HG03354 (cell line): Measurements from ENCODE around the gene ZDHHC9.
"Not testable (repeated sequence)": the region's sequence is repeated elsewhere in the genome, so short reads cannot be mapped to it uniquely, and the experiment has no call there.

Source experiments
- ATAC-seq: cut with Tn5 transposase; IDR thresholded peaks from one replicate; pipeline ENCODE4 v1.9.1; 2021; ENCODE audit warnings: mild to moderate bottlenecking; ENCODE audit not compliant: unreplicated experiment, poor library complexity, severe bottlenecking

Gene ZDHHC9

DNA sequence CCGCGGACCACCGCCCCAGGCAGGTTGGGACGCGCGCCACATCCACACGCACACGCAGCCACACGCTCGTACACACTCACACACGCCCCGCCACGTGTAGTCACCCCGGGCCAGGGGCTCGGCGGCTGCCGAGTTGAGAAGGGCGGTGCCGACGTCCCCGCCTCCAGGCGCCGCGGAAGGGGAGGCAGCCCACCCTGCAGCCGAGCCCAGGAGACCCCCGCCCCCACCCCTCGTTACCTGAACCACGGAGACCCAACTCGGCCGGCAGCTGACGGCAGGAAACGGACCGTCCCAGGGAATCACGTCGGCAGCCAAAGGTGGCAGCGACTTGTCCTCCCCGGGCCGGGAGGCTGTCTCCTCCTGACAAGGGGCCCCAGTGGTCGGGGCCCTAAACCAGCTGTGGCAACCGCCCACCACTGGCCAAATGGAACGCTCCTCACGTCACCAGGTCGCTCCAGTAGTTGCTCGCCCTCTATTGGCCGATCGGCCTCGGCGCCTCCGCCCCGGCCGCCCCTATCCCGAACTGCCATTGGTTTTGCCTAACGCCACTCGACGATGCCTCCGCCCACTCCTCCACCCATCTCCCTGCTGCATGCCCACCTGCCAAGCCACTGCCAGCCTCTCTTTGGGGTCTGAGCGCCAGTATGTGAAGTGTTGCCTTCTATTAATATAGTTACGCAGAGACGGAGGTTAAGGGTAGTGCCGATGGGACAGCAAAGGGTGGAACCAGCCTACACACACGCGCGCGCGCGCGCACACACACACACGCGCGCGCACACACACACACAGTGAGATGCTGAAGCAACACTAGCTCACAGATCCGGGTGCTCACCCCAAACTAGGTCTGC, at the start of gene ZDHHC9:
TSS of gene ZDHHC9 (minus strand) at position 428 of the 848 bp plus-strand sequence. CDS start 1,941 bp downstream, outside the sequence.
- ATAC-seq: peak; percentile 99

DNA sequence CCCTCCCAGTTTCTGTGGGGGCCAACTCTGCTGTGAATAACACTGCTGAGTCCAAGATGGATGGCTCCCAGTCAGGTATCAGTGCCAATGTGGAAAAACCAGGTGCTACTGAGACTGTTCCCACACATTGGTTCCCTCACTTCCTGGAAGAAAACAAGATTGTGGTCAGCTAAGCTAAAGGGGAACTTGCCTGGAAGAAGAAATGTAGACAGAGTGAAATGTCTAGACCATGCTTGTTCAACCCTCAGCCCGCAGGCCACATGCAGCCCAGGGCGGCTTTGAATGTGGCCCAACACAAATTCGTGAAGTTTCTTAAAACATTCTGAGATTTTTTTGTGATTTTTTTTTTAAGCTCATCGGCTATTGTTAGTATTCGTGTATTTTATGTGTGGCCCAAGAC, 33.7 kb upstream of the ZDHHC9 start:
- no peak for ATAC-seq

DNA sequence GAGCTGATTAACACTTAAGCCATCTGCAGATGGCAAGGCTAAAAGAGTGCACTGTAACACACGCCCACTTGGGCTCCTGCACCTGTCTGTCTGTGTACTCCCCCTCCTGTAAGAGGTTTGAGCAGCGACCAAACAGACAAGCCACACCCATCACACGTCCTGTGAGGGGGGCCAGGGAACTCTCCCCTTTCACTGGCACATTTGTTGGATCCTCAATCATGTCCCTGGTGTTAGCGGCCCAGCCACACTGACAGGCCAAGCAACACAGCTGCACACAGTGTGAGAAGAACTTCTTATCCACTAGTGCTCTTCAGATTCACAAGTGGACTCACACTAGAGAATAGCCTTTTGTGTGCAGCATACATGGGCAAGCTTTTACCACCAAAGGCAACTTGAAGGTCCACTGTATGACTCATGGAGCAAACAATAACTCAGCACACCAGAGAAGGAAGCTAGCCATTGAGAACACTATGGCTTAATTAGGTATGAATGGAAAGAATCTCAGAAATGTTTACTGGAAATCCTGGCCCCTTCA, 33.2 kb upstream of the ZDHHC9 start:
- ATAC-seq: no peak

DNA sequence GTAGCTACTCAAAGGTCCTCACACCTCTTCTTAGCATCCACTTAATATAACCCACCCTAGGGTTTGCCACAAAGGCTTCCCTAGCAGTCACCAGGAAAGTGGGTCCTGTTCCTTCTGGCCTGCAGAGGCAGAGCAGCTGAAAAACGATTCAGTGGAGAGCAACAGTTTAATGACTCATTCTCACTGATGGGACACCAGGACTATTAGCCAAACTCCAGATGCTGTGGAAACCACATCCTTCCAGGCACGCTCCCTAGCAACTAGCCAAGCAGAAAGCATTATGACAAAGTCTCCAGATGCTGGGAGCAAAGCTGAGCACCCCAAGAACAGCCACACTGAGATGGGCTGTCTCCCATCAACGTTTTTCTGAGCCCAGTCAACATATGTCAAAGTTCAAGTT, 32.0 kb upstream of the ZDHHC9 start:
- ATAC-seq: no peak

DNA sequence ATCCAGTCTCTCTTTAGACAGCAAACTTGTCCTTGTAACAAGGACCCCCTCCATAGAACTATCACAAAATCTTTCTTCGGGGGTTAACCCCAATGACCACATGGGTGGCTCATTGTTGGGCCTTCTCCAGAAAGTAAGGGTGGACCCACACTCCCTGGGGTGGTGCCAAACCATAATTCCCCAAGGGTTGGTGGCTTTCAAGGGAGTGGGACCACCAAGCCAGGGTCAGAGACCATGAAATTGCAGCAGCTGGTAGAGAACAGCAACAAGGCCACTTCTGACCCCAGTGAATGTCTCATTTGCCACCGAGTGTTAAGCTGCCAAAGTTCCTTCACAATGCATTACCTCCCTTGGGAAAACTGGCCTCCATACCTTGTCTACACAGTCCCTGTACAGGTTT, 28.8 kb upstream of the ZDHHC9 start:
- ATAC-seq: no peak

DNA sequence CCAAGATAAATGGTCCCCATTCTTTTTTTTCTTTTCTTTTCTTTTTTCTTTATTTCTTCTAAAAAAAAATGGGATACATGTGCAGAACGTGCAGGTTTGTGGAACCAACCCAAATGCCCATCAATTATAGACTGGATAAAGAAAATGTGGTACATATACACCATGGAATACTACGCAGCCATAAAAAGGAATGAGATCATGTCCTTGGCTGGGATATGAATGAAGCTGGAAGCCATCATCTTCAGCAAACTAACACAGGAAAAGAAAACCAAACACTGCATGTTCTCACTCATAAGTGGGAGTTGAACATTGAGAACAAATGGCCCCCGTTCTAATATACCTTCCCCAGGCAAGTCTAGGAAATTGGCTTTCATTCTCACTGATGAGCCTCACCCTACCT, 22.6 kb upstream of the ZDHHC9 start:
- not testable (repeated sequence) for ATAC-seq

DNA sequence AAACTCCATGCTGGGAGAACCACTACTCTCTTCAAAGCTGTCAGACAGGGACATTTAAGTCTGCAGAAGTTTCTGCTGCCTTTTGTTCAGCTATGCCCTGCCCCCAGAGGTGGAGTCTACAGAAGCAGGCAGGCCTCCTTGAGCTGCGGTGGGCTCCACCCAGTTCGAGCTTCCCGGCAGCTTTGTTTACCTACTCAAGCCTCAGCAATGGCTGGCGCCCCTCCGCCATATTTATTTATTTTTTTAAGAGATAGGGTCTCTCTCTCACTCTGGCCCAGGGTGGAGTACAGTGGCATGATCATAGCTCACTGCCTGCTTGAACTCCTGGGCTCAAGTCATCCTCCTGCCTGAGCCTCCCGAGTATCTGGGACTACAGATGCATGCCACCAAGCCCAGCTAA, 15.4 kb upstream of the ZDHHC9 start:
- ATAC-seq: not testable (repeated sequence)

DNA sequence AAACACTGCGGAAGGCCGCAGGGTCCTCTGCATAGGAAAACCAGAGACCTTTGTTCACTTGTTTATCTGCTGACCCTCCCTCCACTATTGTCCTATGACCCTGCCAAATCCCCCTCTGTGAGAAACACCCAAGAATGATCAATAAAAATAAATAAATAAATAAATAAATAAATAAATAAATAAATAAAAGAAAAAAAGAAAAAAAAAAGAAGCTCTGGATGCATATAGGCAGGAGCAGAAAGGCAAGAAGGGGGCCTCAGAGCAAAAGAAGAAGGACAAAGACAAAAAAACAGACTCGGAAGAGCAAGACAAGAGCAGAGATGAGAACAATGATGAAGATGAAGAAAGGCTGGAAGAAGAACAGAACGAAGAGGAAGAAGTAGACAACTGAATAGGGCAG, 8.1 kb upstream of the ZDHHC9 start:
- not testable (repeated sequence) for ATAC-seq

DNA sequence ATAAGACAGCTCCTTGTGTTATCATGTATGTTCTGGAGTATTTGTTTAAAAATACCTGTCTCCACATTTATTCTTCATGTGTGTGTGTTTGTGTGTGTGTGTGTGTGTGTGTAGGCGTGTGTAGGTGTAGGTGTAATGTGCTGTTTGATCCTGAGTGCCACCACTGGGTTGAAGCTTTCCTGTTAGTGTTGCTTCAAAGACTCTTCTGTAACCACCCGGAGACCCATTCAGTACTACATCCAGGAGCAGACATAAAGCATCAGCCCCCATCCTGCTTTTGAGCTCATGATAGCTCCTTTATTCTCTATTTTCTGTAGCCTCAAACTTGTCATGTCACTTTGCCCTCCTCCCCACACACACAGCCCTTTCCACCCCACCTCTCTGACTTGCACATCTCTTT, 3.0 kb upstream of the ZDHHC9 start:
- no peak for ATAC-seq

DNA sequence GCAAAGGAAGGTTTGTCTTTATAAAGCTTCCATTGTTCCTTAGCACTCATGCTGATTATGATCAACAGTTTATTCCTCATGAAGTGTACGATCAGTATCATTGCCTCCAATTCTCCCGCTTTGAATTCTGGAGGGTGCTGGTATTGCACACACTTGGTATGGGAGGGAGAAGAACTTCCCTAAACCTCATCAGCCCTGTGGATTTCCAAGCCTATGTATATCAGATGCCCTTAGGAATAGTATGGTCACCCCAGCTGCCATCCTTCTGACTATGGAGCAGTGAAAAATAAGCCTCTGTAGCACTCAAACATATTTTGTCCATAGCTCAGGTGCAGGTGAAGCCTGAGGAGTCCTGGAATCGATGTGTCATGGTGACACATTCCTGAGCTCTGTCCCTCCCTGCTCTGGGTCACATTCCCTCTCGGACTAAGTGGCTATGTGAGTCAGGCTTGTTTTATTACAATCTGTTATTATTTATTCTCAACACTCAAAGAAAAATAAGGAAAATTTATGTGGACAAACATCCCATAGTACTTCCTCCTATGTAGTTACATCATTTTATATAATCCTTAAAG, 2.0 kb upstream of the ZDHHC9 start:
- no peak for ATAC-seq

DNA sequence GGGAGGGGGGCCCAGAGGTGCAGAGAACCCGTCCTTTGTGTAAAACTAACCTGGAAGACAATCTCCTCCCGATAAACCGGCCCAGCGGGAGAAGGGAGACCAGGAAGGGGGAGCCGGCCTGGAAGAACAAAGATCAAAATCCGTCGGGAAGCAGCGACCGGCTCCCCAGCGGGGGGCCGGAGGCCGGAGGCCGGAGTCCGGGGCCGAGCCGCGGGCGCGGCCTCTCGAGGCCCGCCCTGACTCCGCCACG, 552 bp downstream of the ZDHHC9 start:
- no peak for ATAC-seq

DNA sequence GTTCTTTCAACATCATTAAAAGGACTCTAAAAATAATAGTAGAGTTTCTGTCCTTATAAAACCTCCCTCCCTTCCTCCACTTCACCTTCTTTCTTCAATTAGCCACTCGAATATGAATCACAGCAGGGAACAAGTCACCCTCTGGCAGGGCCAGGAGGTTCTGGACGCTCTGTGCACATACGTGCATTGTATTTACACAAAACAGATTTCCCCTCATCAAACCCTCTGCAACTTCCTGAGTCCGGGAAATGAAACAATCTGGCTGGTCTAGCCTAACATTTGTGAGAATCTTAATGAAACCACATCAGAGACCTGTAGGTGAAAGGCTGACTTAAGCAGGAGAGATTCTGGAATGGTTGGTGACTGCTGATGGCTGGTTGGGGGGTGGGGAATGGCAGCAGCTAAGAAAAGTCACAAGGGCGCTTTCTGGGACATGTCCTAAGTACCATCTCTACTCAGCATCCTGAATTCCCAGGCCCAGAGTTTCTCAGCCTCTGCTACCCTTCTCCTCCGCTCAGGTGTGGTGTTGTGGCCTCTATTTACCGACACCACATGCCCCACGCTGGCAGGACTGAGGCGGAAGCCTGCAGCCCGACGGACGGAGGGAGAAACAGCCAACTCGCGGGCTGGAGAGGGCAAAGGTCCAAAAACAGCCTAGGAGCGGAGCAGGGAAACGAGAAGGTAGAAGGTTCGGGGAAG, 1.0 kb downstream of the ZDHHC9 start:
- no peak for ATAC-seq

DNA sequence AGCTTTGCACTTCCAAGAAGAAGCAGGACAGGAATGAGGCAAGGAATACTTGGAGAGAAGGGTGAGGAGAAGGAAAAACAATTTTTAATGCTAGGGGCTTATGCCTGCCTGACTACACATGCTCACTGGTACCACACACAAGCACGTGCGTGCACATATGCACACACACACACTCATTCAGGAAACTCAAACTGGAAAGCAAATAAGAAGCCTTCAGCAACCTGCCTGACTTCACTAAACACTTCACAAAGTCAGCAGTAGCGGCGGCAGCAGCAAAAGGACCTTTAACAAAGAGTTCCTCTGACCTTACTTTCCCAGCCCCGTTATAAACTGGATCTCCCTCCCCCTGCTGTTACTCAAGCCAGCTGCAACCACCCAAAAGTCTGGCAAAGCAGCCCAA, 3.3 kb downstream of the ZDHHC9 start:
- no peak for ATAC-seq

DNA sequence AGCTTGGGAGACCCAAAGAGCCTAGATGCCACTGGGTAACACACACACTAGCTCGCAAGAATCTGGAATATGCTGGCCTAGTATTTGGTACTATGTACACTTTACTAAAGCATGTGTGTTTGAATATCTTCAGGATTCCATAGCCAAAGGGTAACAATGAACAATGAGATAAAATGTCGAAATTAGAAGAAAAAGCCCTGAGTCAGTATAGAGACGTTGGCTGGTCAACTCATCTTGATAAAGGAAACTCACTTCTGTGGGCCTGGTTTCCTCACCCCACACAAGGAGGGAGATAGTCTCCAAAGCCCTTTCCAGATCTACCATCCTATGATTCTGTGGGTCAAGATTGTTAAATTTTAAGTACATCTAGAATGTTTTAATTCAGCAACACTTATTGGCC, 6.9 kb downstream of the ZDHHC9 start:
- no peak for ATAC-seq

DNA sequence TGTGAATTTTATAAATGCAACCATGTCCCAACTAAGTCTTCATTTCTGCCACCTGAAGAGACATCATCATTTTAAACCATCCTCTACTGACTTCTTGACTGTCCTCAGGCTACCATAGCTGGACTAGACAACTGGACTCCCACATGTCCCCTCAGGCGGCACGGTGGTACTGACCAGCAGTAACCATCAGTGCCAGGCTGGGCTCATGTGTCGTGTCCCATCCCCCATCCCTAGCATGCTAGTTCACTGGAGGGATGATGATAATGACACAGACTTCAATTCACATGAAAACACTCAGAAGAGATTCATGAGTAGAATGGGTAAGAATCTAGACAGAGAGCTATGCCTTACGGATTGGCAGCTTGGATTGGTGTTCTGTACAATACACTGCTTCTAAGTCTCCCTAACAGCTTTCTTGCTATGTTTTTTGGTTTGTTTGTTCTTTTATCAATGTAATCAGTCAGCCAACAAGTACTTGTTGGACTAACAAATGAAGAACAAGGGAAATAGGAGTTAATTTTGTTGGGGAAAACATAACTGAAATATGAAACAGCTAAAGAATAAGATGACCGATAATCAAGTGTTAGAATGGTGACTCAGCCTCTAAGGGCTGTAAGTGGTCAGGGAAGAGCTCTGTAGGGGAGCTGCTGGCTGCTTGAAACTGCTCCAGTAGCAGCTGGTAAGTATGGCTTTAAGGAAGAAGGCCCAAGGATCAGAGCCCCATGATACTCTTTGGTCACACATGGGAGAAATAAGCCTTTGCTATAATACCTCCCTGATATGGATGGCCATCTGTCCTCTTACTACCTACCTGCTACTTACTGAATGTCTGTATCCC, 10.3 kb downstream of the ZDHHC9 start:
- no peak for ATAC-seq

DNA sequence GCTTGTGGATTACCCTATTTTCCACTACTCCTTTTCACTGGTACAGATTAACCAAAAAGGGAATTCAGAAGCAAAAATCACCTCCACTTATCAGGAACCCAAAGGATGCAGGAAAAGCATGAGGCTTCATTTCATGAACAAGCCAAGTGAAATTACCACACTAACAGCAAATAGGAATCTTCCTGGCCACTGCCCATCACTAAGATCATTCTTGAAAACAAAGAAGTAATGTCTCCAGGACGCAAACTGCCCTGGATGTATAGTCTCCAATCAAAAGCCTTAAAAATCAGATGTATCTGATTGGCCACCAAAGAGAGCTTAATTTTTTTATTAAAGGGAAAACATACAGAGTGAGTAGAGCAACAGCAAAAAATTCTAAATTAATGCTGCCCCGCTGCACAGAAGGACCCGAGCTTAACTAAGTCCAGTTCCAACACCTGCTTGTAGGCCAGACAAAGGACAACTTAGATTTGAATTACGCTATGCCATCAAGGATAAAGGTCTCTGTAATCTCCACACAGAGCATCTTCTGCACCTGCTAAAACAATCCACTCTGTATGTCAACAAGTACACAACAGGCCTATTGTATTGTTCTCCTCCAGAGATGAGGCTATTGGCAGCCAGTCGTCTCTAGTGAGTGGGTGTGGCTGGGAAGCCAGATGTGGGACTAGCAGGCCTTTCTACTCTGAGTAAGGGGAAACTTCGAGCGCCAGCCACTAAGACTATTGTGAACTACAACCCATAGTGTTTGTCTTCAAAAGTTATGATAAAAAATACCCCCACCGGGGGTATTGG, 12.4 kb downstream of the ZDHHC9 start:
- no peak for ATAC-seq

DNA sequence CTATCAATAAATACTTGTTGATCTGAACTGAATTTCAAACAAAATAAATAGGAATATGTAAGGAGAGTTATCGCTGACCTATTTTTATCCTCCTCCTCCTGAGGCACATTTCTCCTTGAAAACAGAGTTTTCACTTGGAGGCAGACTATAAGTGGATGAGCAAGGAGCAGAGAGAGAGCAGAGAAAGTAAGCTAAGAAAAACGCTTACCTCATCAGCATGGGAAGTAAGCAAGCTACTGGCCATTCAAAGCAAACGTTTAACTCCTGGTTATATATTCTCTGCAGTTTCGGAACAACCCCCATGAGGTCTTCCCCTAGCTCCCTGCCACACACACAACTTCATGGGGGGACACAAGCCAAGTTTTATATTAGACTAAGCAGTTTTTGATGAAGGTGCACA, 13.2 kb downstream of the ZDHHC9 start:
- ATAC-seq: no peak

DNA sequence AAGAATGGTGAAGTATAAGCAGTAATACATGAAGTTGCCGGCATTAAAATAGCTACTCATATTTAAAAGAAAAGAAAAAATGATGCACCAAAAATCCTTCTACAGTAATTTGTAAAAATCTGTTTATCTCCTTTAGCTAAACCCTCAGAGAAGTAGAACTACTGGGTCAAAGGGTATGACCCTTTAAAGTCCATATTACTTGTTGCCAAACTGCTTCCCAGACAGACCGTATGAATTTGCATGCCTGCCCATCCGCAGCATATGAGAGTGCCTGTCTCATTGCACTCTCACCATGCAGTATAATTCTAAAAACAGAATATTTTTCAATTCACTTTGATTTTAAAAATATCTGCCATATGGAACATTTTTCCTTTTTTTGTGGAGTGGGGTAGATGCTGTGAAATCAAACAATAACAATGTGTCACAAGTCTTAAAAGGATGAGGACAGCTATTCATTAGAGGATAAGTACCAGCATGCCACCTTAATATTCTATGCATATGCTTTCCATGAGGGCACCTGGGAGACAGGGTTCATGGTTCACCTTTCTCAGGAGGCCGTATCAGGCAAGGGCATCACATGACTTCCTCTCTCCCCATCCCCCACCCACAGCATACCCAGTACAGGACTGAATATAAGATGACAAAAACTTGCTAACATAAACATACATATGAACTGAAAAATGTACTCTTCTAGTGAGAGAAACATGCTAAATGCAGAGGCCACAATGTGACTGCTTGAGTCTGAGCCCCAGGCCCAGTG, 17.8 kb downstream of the ZDHHC9 start:
- ATAC-seq: no peak

DNA sequence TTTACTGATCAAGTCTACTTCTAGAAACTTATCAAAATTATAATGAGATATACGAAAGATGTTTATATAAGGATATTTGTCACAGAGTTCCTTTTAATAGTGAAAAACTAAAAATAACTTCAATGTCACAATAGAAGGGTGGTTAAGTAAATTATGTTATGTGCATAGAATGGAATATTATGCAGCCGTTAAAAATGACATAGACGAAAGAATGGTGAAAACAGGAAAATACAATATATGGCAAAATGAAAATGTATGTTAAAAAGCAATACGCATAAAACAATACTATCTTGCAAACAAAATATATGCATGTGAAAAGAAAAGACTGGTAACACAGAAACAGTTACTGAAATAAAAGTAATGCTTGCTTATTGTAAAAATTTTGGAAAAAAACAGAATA, 19.1 kb downstream of the ZDHHC9 start:
- ATAC-seq: no peak
